ENCODE results near the gene GMDS. TPM values are rescaled to one million over a fixed set of nuclear protein-coding genes. Genes with fewer than 3 reads are reported as not detected.

Gene GMDS
- total RNA-seq, 8 experiments from 2014 or later = 4.5 to 61.7 (median 6.9) TPM

DNA sequence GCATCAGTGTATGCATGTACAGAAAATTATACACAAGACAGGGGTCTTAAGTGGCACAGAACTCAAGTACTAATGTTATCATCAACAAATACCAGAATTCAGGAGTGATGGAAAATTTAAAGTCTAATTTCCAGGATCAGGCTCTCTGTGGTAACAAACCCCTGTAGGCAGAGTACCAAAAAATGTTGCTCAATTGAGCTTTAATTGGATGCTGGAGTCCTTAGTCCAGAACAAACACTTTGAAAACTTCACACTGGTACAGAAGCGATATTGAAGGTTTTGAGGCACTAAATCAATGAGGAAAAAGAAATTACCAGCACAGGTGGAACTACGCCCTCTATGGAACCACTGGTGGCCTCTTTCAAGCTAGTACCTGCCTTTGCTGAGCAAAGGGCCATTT, 522.6 kb downstream of the GMDS start:
- WGBS, 10 experiments = 67 to 100% (median 93%) methylated on average over 1 to 2 of the region's 2 CpGs; no CpG with 5 or more reads in 3 of the 10 experiments
- in situ Hi-C loops (cut with MboI; ENCODE audit: low pct_unique_long_range_greater_than_20kb in 2 of 9, low sequenced_read_pairs in 9 of 9, unreplicated experiment in 9 of 9) = no loop called here
- ATAC-seq (replicated peaks in 6 of 8) = no peak

DNA sequence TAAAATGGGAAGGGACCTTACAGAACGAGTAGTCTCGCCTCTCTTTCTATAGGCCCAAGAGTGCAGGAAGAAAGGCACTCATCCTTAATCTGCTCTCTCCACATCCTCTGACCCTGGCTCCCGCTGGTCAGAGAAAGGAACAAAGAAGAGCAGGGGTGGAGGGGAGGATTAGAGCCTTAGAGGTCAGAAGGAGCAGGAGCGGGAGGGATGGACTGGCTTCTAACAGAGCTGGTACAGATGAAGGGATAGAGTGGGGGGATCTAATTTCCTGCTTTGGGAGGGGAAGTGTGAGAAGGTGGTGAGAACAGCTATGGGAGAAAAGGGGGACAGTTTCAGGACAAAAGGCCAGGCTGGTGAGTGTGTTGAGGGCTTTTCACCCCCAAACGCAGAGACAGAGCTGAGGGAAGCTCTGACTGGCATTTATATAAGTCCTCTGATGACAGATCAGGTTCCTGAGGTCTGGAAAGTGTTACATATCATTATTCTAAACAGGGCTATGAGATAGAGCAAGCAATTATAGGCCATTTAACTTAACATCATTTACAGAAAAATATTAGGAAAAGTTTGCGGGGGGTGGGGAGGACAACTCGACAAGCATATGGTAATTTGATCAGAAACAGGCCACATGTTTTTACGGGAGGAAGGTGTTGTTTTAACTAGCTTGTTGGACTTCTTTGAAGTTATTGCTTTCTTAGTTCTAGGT, 524.6 kb downstream of the GMDS start:
- H3K27ac ChIP-seq = no peak overlapping the region
- WGBS, 10 experiments = 40 to 86% (median 64%) methylated on average over 1 to 8 of the region's 8 CpGs
- ATAC-seq (replicated peaks in 6 of 8) = no peak
- H3K4me3 ChIP-seq = no peak overlapping the region
- in situ Hi-C loops (cut with MboI; ENCODE audit: low pct_unique_long_range_greater_than_20kb in 2 of 9, low sequenced_read_pairs in 9 of 9, unreplicated experiment in 9 of 9) = no loop called here
- H3K4me1 ChIP-seq (replicated peaks in 1 of 2) = peaks cover 0 to 3% of the 10 kb centered on the region in 2 donors

More for the DNA sequence above, 522.6 kb downstream of the GMDS start:
- H3K4me3 ChIP-seq = no peak overlapping the region
- no peak overlapping the region for H3K27ac ChIP-seq
- H3K4me1 ChIP-seq (replicated peaks in 1 of 2) = peaks cover 0 to 3% of the 10 kb centered on the region in 2 donors

DNA sequence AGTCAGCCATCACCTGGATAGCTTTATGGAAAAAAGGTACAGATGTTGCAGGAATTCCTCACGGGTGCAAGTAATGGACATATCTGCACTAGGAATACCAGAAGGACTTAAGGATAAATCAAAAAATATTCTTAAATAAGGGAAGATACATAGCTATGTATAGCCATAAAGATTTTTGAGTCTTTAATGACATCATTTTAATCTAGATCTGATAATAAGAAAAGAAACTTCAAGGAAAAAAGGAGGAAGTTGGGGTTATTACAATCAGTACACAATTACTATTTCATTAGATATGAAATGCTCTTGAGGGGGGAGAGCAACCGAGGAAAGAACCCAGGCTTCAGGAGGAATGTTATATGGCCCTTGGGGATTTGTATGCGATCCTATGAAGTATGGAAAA, 525.5 kb downstream of the GMDS start:
- 55 to 100% (median 92%) methylated on average over 2 to 3 of the region's 3 CpGs for WGBS, 10 experiments
- no peak overlapping the region for H3K27ac ChIP-seq
- peaks cover 0 to 3% of the 10 kb centered on the region in 2 donors for H3K4me1 ChIP-seq (replicated peaks in 1 of 2)
- no peak for ATAC-seq (replicated peaks in 6 of 8)
- no peak overlapping the region for H3K4me3 ChIP-seq
- in situ Hi-C loops (cut with MboI; ENCODE audit: low pct_unique_long_range_greater_than_20kb in 2 of 9, low sequenced_read_pairs in 9 of 9, unreplicated experiment in 9 of 9) = no loop called here

DNA sequence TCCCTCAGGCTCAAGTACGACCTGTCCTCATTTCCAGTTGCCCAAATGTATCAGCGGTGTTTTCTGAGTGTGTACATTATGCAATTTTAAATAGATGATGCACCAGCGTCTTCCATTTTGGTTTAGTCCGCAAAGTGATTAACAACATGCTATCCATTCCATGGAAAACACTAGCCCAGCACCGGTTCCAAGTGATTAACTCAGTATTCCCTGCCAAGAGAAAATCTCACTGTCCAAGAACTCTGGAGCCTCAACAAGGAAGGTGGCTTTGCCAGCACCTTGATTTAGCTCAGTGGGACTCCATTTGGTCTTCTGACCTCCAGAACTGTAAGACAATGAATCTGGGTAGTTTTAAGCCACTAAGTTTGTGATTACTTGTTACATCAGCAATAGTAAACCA, 528.5 kb downstream of the GMDS start:
- Histone ChIP-seq H3K27ac (no peak overlapping the region), H3K4me1 (replicated peaks in 1 of 2) (peaks cover 0 to 3% of the 10 kb centered on the region in 2 donors)
- 46 to 100% (median 90%) methylated on average over 1 to 5 of the region's 5 CpGs for WGBS, 10 experiments

DNA sequence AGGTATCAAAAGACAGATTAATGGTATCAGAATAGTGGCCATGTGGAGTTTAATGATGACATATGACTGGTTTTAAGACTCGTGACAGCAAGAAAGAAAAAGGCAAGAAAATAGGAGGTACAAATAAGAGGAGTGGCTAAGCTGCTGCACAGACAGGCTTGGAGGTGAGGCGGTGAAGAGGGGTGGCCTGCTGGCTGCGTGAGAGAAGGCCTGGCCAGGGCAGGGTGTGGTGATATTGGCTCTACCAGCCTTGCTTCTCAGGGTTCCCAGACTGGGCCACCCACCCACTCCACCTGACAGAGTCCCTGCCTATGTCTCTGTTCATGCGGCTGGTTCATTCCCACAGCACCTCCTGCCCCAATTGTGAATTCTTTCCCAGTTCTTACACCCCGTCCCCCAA, 529.0 kb downstream of the GMDS start:
- H3K4me3 ChIP-seq = no peak overlapping the region
- H3K4me1 ChIP-seq (replicated peaks in 1 of 2) = peaks cover 0 to 3% of the 10 kb centered on the region in 2 donors
- in situ Hi-C loops (cut with MboI; ENCODE audit: low pct_unique_long_range_greater_than_20kb in 2 of 9, low sequenced_read_pairs in 9 of 9, unreplicated experiment in 9 of 9) = no loop called here
- ATAC-seq (replicated peaks in 6 of 8) = no peak
- no peak overlapping the region for H3K27ac ChIP-seq
- WGBS, 10 experiments = 0 to 100% (median 75%) methylated on average over 1 to 5 of the region's 5 CpGs; no CpG with 5 or more reads in 1 of the 10 experiments

More for the DNA sequence above, 528.5 kb downstream of the GMDS start:
- H3K4me3 ChIP-seq = no peak overlapping the region
- in situ Hi-C loops (cut with MboI; ENCODE audit: low pct_unique_long_range_greater_than_20kb in 2 of 9, low sequenced_read_pairs in 9 of 9, unreplicated experiment in 9 of 9) = no loop called here
- ATAC-seq (replicated peaks in 6 of 8) = no peak

DNA sequence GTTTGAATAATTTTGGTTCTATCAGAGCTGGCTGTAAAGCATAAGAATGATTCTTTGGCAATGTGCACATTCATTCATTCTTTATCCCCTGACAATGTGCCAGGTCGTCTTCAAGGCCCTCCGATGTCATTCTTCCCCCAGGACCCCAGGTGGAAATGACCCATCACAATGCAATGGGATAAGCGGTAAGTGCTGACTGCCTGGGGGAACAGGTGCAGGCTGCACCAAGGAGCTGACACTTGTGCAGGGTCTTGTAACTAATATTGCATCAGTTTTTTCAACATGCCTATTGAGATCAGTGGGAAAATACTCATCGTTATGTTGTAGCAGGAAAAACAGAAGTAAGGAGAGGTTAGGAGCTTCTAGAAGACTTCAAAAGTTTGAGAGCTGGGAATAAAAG, 530.1 kb downstream of the GMDS start:
- Histone ChIP-seq H3K27ac (no peak overlapping the region), H3K4me3 (no peak overlapping the region), H3K4me1 (replicated peaks in 1 of 2) (no peaks in the 10 kb centered on the region)
- WGBS, 10 experiments = 70 to 100% (median 85%) methylated on average over 2 to 4 of the region's 4 CpGs; no CpG with 5 or more reads in 2 of the 10 experiments
- in situ Hi-C loops (cut with MboI; ENCODE audit: low pct_unique_long_range_greater_than_20kb in 2 of 9, low sequenced_read_pairs in 9 of 9, unreplicated experiment in 9 of 9) = no loop called here
- no peak for ATAC-seq (replicated peaks in 6 of 8)

DNA sequence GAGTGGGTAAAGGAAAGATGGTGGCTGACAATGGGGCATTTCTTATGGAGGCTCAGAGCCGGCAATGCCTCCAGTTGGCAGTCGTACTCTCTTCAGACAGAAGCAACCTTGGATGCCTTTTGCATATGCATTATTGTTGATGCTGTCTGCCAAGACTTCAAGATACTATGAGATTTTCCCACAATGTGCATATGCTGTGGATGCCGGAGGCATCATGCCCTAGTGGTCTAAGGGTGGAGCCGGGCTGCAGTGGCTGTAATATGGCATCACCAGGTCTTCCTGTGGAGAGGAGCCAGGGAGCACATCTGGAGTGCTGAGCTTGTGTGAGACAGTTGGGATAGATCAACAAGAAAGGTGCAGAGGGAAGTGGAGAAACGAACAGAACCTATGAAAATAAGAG, 530.8 kb downstream of the GMDS start:
- no peaks in the 10 kb centered on the region for H3K4me1 ChIP-seq (replicated peaks in 1 of 2)
- peak in 3 of 8 experiments; percentile 93 to 100 (median 98) for ATAC-seq (replicated peaks in 6 of 8)
- no peak overlapping the region for H3K4me3 ChIP-seq
- in situ Hi-C loops (cut with MboI; ENCODE audit: low pct_unique_long_range_greater_than_20kb in 2 of 9, low sequenced_read_pairs in 9 of 9, unreplicated experiment in 9 of 9) = no loop called here
- WGBS, 10 experiments = 9 to 92% (median 78%) methylated on average over 1 to 5 of the region's 5 CpGs
- no peak overlapping the region for H3K27ac ChIP-seq

DNA sequence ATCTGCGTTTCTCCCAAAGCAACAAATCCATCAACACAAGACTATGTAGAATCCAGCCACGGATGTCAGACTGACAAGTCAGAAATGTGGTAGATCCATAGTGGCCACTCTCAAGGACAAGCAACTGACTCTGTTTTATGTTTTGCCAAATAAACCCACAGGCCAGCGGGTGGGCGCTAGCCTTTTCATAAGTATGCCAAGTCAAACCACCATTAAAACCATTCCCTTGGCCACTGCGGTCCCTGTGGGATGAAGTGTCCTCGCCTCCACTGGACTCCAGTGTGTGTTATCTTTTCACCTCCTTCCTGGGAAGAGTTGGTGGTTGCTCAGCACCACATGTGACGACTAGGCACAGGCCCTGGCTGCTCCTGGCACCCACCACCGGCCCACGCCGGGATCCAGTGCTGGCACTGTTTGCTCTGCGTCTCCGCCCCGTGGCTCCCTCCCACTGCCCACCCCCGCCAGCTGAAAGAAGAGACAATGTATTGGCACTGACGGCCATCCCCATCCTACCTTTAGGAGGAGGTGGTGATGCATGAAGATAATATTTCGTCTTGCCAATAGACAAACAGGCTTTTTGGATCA, 532.3 kb downstream of the GMDS start:
- in situ Hi-C loops (cut with MboI; ENCODE audit: low pct_unique_long_range_greater_than_20kb in 2 of 9, low sequenced_read_pairs in 9 of 9, unreplicated experiment in 9 of 9) = no loop called here
- Histone ChIP-seq H3K4me1 (replicated peaks in 1 of 2) (no peaks in the 10 kb centered on the region), H3K27ac (no peak overlapping the region), H3K4me3 (no peak overlapping the region)
- ATAC-seq (replicated peaks in 6 of 8) = no peak
- 67 to 100% (median 78%) methylated on average over 1 to 7 of the region's 16 CpGs; no CpG with 5 or more reads in 2 of the 10 experiments for WGBS, 10 experiments

DNA sequence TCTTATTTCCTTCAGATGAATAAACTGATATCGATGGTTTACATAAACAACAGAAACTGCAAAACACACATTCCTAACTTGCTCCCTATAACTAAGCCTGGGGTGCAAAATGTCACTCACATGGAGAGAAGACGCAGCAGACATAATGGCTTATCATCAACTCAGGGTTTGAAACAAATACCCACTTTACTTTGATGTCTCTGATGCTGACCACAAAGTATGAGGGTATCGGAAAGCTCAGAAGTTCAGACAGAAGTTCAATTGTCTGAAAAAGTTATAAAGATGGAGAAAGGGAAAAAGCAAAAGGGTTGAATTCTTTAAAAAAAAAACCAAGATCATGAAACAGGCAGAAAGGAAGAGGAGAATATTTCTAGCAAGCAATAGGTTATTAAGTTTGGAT, 533.0 kb downstream of the GMDS start:
- WGBS, 10 experiments = 78 to 100% (median 95%) methylated on average over 1 to 3 of the region's 3 CpGs
- H3K4me3 ChIP-seq = no peak overlapping the region
- no peak for ATAC-seq (replicated peaks in 6 of 8)
- no peaks in the 10 kb centered on the region for H3K4me1 ChIP-seq (replicated peaks in 1 of 2)
- H3K27ac ChIP-seq = no peak overlapping the region
- in situ Hi-C loops (cut with MboI; ENCODE audit: low pct_unique_long_range_greater_than_20kb in 2 of 9, low sequenced_read_pairs in 9 of 9, unreplicated experiment in 9 of 9) = no loop called here

DNA sequence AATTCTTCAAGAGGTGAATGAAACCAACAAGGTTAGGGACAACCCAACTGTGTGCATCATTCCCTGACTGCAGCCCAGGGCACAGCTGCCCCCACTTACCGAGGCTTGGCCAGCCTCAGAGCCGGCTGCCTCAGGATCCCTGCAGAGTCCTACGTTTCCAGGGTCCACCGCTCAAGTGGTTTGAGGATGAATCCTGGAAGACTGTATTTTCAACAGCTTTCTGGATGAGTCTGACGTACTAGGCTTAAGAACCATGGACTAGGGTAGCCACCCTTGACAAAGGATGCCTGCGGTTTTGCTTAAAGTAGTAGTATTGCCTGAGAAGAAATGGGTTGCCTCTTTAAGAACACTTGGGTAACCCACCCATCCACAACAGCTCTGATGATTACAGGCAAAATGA, 534.3 kb downstream of the GMDS start:
- ATAC-seq (replicated peaks in 6 of 8) = no peak
- no peak overlapping the region for H3K27ac ChIP-seq
- H3K4me1 ChIP-seq (replicated peaks in 1 of 2) = no peaks in the 10 kb centered on the region
- H3K4me3 ChIP-seq = no peak overlapping the region
- WGBS, 10 experiments = 71 to 100% (median 80%) methylated on average over 1 to 4 of the region's 6 CpGs; no CpG with 5 or more reads in 5 of the 10 experiments
- in situ Hi-C loops (cut with MboI; ENCODE audit: low pct_unique_long_range_greater_than_20kb in 2 of 9, low sequenced_read_pairs in 9 of 9, unreplicated experiment in 9 of 9) = no loop called here

DNA sequence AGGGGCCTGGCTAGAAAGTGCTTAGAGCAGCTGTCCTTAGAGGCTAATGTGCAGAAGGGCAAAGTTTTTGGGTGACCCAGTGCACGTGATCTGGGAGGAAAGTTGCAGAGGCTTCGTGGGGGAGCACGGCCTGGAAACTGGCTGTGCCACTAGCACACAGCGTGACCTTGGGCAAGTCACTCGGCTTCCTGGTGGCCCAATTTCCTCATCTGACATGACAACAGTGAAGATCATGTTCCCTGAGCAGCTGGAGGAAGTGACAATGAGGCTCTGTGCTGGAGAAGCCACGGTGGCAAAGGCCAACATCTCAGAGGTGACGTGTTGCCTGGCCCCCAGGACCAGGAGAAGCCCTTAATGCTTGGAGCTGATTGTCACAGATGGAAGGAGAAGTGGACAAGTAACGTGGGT, 536.2 kb downstream of the GMDS start:
- whole genome bisulfite sequencing, 10 experiments = 89 to 100% (median 97%) methylated on average over 1 to 4 of the region's 8 CpGs; no CpG with 5 or more reads in 6 of the 10 experiments
- in situ Hi-C loops (cut with MboI; ENCODE audit: low pct_unique_long_range_greater_than_20kb in 2 of 9, low sequenced_read_pairs in 9 of 9, unreplicated experiment in 9 of 9) = no loop called here
- Histone ChIP-seq H3K4me1 (replicated peaks in 1 of 2) (no peaks in the 10 kb centered on the region), H3K27ac (no peak overlapping the region), H3K4me3 (no peak overlapping the region)
- ATAC-seq (replicated peaks in 6 of 8) = no peak

DNA sequence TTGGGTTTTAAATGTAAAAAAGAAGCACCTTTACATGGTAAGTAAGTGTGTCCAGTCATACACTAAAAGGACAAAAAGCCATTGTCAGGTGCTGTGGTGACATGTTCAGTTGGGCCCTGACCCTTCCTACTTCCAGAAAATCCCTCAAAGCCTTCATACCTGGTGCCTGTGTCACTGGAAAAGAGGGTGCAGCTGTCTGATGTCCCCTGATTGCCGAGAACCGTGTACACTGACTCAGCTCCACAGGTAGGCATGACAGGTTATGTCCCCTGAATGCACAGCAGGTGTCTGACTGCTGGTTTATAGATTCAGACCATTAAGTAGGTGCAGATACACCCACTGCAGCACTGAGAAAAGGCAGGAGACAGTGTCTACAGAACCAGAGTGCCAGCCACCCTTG, 536.6 kb downstream of the GMDS start:
- WGBS, 10 experiments = 80 to 100% (median 100%) methylated on average over 1 to 2 of the region's 2 CpGs; no CpG with 5 or more reads in 5 of the 10 experiments
- no peaks in the 10 kb centered on the region for H3K4me1 ChIP-seq (replicated peaks in 1 of 2)
- ATAC-seq (replicated peaks in 6 of 8) = no peak
- H3K27ac ChIP-seq = no peak overlapping the region
- in situ Hi-C loops (cut with MboI; ENCODE audit: low pct_unique_long_range_greater_than_20kb in 2 of 9, low sequenced_read_pairs in 9 of 9, unreplicated experiment in 9 of 9) = no loop called here
- H3K4me3 ChIP-seq = no peak overlapping the region

DNA sequence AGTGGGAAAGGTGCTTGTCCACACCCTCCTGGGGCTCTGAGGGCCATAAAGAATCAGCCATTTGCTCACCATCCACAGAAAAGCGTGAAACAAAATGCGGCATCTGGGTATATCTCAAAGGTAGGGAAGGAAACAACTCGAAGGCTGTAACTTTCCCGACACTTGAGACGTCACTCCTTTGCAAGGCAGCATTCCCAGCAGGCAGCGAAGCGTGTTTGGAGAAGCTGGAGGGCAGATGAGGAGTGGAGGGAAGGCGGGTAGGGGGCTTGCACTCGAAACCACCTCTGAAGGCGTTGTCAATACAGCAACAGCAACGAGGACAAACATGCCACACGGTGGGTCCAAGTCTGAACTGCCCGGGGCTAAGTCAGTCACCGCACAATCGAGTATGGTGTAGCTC, 537.3 kb downstream of the GMDS start:
- H3K27ac ChIP-seq = no peak overlapping the region
- in situ Hi-C loops (cut with MboI; ENCODE audit: low pct_unique_long_range_greater_than_20kb in 2 of 9, low sequenced_read_pairs in 9 of 9, unreplicated experiment in 9 of 9) = no loop called here
- H3K4me3 ChIP-seq = no peak overlapping the region
- ATAC-seq (replicated peaks in 6 of 8) = no peak
- no peaks in the 10 kb centered on the region for H3K4me1 ChIP-seq (replicated peaks in 1 of 2)
- WGBS, 10 experiments = 71 to 94% (median 86%) methylated on average over 2 to 13 of the region's 15 CpGs; no CpG with 5 or more reads in 2 of the 10 experiments

DNA sequence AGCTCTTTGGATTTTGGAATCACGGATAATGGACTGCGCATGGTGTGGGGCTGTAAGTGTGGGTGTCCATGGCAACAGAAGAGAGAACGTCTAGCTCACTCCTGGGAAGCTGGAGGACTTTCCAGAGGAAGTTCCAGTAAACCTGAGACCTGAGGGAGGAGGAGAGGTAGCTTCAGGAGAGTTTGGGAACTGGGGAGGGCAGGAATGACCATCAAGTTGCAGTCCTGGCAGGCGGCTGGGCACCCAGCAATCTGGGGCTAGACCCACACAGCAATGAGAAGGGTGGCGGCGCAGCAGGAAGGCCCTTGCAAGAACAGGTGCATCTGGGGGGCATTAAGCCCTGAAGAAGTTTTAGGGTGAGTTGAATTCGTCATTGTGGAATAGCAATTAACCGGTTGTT, 539.8 kb downstream of the GMDS start:
- in situ Hi-C loops (cut with MboI; ENCODE audit: low pct_unique_long_range_greater_than_20kb in 2 of 9, low sequenced_read_pairs in 9 of 9, unreplicated experiment in 9 of 9) = no loop called here
- H3K4me1 ChIP-seq (replicated peaks in 1 of 2) = peaks cover 3 to 8% of the 10 kb centered on the region in 2 donors
- no peak overlapping the region for H3K4me3 ChIP-seq
- H3K27ac ChIP-seq = no peak overlapping the region
- WGBS, 10 experiments = 81 to 100% (median 92%) methylated on average over 1 to 5 of the region's 8 CpGs; no CpG with 5 or more reads in 2 of the 10 experiments
- ATAC-seq (replicated peaks in 6 of 8) = no peak

Data from motor neuron (in vitro differentiated cells).